ENCODE measurements around the gene AOC2.
"Not testable (repeated sequence)": the region's sequence is repeated elsewhere in the genome, so short reads cannot be mapped to it uniquely, and the experiment has no call there.

AOC2 gene

DNA sequence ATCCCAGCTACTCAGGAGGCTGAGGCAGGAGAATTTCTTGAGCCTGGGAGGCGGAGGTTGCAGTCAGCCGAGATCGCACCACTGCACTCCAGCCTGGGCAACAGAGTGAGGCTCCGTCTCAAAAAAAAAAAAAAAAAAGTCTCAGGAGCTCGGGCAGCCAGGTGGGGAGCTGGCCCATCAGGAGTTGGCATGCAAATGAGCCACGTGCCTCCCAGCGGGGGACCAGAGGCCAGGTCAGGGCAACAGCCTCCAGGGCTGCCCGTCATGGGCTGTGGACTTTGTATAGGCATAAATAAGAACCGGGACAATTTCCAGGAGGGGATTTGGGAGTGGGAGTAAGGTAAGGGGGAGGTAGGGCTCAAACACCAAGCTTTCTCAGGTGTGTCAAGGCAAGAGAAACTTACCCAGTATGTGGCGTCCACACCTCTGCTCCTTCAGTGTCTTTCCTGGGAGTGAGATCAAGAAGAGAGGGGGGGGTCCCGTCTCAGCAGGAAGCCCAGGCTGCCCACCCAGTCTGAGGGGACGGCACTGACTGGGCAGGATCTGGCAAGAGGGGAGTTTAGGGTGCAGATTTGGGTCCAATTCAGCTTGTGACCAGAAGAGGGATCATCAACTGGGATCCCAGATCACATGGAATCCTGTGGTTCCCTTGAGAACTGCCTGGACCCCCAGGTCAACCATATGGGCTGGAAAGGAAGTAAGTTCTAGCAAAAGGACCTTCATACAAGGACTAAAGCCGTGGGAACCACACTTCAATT is 33.9 kb downstream of the AOC2 start:
- Histone ChIP-seq H3K27me3 (no peaks in the 10 kb centered on the region), H3K4me1 (ENCODE audit: control insufficient read depth in 1 of 2, insufficient read depth in 1 of 2, low read depth in 1 of 2, low read length in 1 of 2) (no peaks in the 10 kb centered on the region), H3K9me3 (no peaks in the 10 kb centered on the region), H3K4me3 (ENCODE audit: low read depth in 1 of 2, low read length in 1 of 2) (no peak overlapping the region), H3K36me3 (peaks cover 85% of the 10 kb centered on the region), H3K27ac (no peak overlapping the region)
- TF ChIP-seq, protein P1, sequence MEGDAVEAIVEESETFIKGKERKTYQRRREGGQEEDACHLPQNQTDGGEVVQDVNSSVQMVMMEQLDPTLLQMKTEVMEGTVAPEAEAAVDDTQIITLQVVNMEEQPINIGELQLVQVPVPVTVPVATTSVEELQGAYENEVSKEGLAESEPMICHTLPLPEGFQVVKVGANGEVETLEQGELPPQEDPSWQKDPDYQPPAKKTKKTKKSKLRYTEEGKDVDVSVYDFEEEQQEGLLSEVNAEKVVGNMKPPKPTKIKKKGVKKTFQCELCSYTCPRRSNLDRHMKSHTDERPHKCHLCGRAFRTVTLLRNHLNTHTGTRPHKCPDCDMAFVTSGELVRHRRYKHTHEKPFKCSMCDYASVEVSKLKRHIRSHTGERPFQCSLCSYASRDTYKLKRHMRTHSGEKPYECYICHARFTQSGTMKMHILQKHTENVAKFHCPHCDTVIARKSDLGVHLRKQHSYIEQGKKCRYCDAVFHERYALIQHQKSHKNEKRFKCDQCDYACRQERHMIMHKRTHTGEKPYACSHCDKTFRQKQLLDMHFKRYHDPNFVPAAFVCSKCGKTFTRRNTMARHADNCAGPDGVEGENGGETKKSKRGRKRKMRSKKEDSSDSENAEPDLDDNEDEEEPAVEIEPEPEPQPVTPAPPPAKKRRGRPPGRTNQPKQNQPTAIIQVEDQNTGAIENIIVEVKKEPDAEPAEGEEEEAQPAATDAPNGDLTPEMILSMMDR (IDR thresholded peaks at IDR 0.05) = no peak

DNA sequence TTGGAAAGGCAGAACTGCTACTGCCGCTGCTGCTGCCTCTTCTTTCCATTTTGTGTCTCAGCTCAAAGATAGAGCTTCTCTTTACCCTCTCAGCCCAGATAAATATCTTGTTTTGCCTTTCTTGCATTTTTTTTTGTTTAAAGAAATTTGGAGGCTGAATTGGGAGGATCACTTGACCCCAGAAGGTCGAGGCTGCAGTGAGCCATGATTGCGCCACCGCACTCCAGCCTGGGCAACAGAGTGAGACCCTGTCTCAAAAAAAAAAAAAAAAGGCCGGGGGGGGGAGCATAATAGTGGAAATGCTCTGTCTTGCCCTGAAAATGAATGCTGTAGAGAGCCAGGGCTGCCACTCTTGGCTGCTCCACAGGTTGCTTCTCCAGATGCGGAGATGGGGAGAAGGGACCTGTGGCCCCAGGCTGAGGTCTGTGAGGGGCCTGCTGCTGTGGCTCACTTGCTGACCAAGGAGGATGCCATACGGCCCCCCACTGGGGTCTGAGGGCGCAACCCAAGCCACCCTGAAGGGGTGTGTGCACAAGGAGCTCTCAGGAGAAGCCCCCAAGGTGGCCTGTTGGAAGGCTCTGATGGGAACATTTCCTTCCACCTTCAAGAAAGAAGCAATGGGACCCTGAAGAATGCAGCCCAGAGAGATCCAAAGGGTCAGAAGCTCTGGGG is 34.7 kb downstream of the AOC2 start:
- H3K27ac ChIP-seq = no peak overlapping the region
- TF ChIP-seq, protein P1 (IDR thresholded peaks at IDR 0.05) = no peak

DNA sequence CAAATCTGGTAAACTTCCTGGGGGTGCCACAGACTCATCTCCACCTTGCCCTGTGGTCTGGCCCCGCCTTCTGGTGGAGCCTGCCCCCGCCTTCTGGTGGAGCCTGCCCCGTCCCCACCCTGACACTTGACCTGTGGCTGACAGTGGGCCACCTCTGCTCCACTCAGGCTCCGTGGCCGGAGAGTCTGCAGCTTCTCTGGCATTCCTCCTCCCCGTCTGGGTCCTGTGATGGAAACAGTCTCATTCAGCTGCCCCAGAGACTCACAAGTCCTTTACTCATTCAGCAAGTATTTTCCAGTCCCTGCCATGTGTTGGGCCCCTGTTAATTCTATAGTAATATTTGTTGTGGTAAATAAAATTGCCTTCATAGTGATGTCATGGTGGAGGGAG is 35.2 kb downstream of the AOC2 start:
- TF ChIP-seq, protein P1 (IDR thresholded peaks at IDR 0.05) = no peak
- no peak overlapping the region for H3K27ac ChIP-seq
- H3K9me3 ChIP-seq = no peaks in the 10 kb centered on the region
- no peaks in the 10 kb centered on the region for H3K27me3 ChIP-seq
- no peak overlapping the region for H3K4me3 ChIP-seq (ENCODE audit: low read depth in 1 of 2, low read length in 1 of 2)
- peaks cover 13% of the 10 kb centered on the region in 2 experiments for H3K4me1 ChIP-seq (ENCODE audit: control insufficient read depth in 1 of 2, insufficient read depth in 1 of 2, low read depth in 1 of 2, low read length in 1 of 2)
- H3K36me3 ChIP-seq = peaks cover 74% of the 10 kb centered on the region

More for the DNA sequence above, 34.7 kb downstream of the AOC2 start:
- no peaks in the 10 kb centered on the region for H3K9me3 ChIP-seq
- H3K36me3 ChIP-seq = peaks cover 78% of the 10 kb centered on the region
- no peak overlapping the region for H3K4me3 ChIP-seq (ENCODE audit: low read depth in 1 of 2, low read length in 1 of 2)
- no peaks in the 10 kb centered on the region for H3K27me3 ChIP-seq
- peaks cover 7% of the 10 kb centered on the region in 2 experiments for H3K4me1 ChIP-seq (ENCODE audit: control insufficient read depth in 1 of 2, insufficient read depth in 1 of 2, low read depth in 1 of 2, low read length in 1 of 2)

DNA sequence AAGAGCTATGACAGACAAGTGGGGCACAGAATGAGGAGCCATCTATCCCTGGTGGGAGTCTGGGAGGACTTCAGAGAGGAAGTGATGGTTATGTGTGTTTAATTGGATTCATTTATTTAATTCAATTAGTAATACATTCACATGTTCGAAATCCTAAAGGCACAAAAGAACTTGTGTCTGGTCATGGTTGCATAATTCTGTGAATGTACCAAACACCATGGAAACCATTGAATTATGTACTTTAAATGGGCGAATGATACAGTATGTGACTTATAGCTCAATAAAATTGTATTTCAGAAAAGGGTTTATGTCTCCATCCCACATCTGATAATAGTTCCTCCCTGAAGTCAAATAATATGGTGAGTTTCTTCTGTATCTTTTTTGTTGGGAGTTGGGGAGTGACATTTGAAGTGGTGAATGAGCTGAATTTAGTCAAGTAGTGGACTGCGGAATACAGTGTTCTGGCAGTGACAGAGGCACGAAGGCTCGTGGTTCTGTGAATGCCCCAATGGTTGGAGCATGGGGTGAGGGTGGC is 36.5 kb downstream of the AOC2 start:
- TF ChIP-seq, protein P1 (IDR thresholded peaks at IDR 0.05) = no peak
- no peaks in the 10 kb centered on the region for H3K27me3 ChIP-seq
- peaks cover 61% of the 10 kb centered on the region for H3K36me3 ChIP-seq
- peaks cover 25% of the 10 kb centered on the region in 2 experiments for H3K4me1 ChIP-seq (ENCODE audit: control insufficient read depth in 1 of 2, insufficient read depth in 1 of 2, low read depth in 1 of 2, low read length in 1 of 2)
- no peaks in the 10 kb centered on the region for H3K9me3 ChIP-seq
- no peak overlapping the region for H3K27ac ChIP-seq
- no peak overlapping the region for H3K4me3 ChIP-seq (ENCODE audit: low read depth in 1 of 2, low read length in 1 of 2)

DNA sequence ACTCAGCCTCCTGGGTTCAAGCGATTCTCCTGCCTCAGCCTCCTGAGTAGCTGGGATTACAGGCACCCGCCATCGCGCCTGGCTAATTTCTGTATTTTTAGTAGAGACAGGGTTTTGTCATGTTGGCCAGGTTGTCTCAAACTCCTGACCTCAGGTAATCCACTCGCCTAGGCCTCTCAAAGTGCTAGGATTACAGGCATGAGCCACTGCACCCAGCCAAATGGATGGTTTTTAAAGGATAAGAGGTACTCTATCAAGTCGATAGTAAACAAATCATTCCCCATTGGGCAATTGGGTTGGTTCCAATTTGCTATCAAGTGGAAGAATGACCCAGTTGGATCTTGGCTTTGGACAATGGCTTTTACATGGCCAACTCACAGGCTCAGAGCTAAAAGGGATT is 37.3 kb downstream of the AOC2 start:
- not testable (repeated sequence) for H3K27me3 ChIP-seq; H3K9me3 ChIP-seq; H3K4me3 ChIP-seq (ENCODE audit: low read depth in 1 of 2, low read length in 1 of 2); H3K27ac ChIP-seq
- peaks cover 34% of the 10 kb centered on the region in 2 experiments for H3K4me1 ChIP-seq (ENCODE audit: control insufficient read depth in 1 of 2, insufficient read depth in 1 of 2, low read depth in 1 of 2, low read length in 1 of 2)
- H3K36me3 ChIP-seq = peaks cover 53% of the 10 kb centered on the region

DNA sequence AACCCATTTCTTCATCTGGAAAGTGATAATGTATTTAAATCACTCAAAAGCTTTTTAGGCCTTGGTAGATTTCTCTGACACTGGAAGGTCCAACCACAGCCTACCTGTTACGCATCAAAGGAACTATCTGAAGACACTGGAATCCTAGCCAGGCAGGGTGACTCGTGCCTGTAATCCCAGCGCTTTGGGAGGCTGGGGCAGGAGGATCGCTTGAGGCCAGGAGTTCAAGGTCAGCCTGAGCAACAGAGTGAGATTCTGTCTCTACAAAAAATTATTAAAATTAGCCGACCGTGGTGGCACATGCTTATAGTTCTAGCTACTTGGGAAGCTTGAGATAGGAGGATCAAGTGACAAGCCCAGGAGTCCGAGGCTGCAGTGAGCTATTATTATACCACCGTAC is 37.8 kb downstream of the AOC2 start:
- peaks cover 49% of the 10 kb centered on the region for H3K36me3 ChIP-seq
- TF ChIP-seq, protein P1 (IDR thresholded peaks at IDR 0.05) = no peak
- H3K4me3 ChIP-seq (ENCODE audit: low read depth in 1 of 2, low read length in 1 of 2) = no peak overlapping the region
- no peak overlapping the region for H3K27ac ChIP-seq
- peaks cover 38% of the 10 kb centered on the region in 2 experiments for H3K4me1 ChIP-seq (ENCODE audit: control insufficient read depth in 1 of 2, insufficient read depth in 1 of 2, low read depth in 1 of 2, low read length in 1 of 2)
- no peaks in the 10 kb centered on the region for H3K27me3 ChIP-seq
- H3K9me3 ChIP-seq = no peaks in the 10 kb centered on the region
